GM23338 (cell line): ENCODE measurements around the gene AGAP2. TPM values are rescaled to one million over a fixed set of nuclear protein-coding genes. Genes with fewer than 3 reads are reported as not detected.

Experiments
- ATAC-seq: fragments of 200-7000 bp; cut with Tn5 transposase; 3 replicates; pipeline ENCODE4 v1.9.1; 2020
- DNase-seq: peaks from one replicate; pipeline ENCODE4 v3.0.0-alpha.2; 2015; ENCODE audit warnings: low spot score
- H2AFZ ChIP-seq: fragments of 200-600 bp; sonication (generic); 2 replicates; pipeline ENCODE4 v1.8.0; 2016; ENCODE audit warnings: antibody characterized with exemption, mild to moderate bottlenecking, moderate library complexity
- H3F3A ChIP-seq: fragments of 200-600 bp; sonication (generic); replicated peaks from 2 replicates; pipeline ENCODE4 v1.8.0; 2017; ENCODE audit warnings: antibody characterized with exemption, mixed run types, low read depth
- H3K27ac ChIP-seq: fragments of 200-600 bp; sonication (generic); 2 replicates; pipeline ENCODE4 v1.6.1; 2016; ENCODE audit warnings: low read depth
- H3K27me3 ChIP-seq: fragments of 200-600 bp; sonication (generic); 2 replicates; pipeline ENCODE4 v1.8.0; 2016; ENCODE audit warnings: mild to moderate bottlenecking, mixed run types, moderate library complexity; ENCODE audit not compliant: insufficient read depth
- H3K36me3 ChIP-seq: fragments of 200-600 bp; sonication (generic); 2 replicates; pipeline ENCODE4 v1.8.0; 2016; ENCODE audit warnings: mild to moderate bottlenecking; ENCODE audit not compliant: insufficient read depth
- H3K4me1 ChIP-seq: fragments of 200-600 bp; sonication (generic); 2 replicates; pipeline ENCODE4 v1.8.0; 2016; ENCODE audit warnings: mild to moderate bottlenecking, moderate library complexity; ENCODE audit not compliant: insufficient read depth
- H3K4me2 ChIP-seq: fragments of 200-600 bp; sonication (generic); 2 replicates; pipeline ENCODE4 v1.7.1; 2017; ENCODE audit warnings: mixed run types
- H3K4me3 ChIP-seq: fragments of 200-600 bp; sonication (generic); 2 replicates; pipeline ENCODE4 v1.6.1; 2016; ENCODE audit warnings: mixed run types
- H3K79me2 ChIP-seq: fragments of 200-600 bp; sonication (generic); replicated peaks from 2 replicates; pipeline ENCODE4 v1.8.0; 2017; ENCODE audit warnings: mild to moderate bottlenecking; ENCODE audit not compliant: insufficient read depth
- H3K9me2 ChIP-seq: fragments of 200-600 bp; sonication (generic); 2 replicates; pipeline ENCODE4 v1.8.0; 2017; ENCODE audit not compliant: insufficient read depth
- H4K20me1 ChIP-seq: fragments of 200-600 bp; sonication (generic); replicated peaks from 2 replicates; pipeline ENCODE4 v1.8.0; 2017; ENCODE audit warnings: mild to moderate bottlenecking; ENCODE audit not compliant: insufficient read depth
- H3K27ac Mint-ChIP-seq: 2 replicates; pipeline ENCODE4 v1.8.0; 2020; ENCODE audit warnings: inconsistent platforms, mild to moderate bottlenecking, moderate library complexity, mixed read lengths
- H3K27me3 Mint-ChIP-seq: 3 replicates; pipeline ENCODE4 v1.8.0; 2022; ENCODE audit warnings: low read depth, mild to moderate bottlenecking, moderate library complexity, mixed read lengths, inconsistent platforms; ENCODE audit not compliant: insufficient read depth, poor library complexity
- H3K36me3 Mint-ChIP-seq: 3 replicates; pipeline ENCODE4 v1.8.0; 2021; ENCODE audit warnings: low read depth, mild to moderate bottlenecking, inconsistent platforms, moderate library complexity, mixed read lengths
- H3K4me1 Mint-ChIP-seq: 3 replicates; pipeline ENCODE4 v1.8.0; 2020; ENCODE audit warnings: mild to moderate bottlenecking, inconsistent platforms, mixed read lengths
- H3K4me3 Mint-ChIP-seq: 3 replicates; pipeline ENCODE4 v1.8.0; 2021; ENCODE audit warnings: moderate library complexity, mild to moderate bottlenecking, inconsistent platforms, mixed read lengths
- H3K9me3 Mint-ChIP-seq: 3 replicates; pipeline ENCODE4 v1.8.0; 2020; ENCODE audit warnings: moderate library complexity, mild to moderate bottlenecking, inconsistent platforms, mixed read lengths
- EZH2 ChIP-seq: fragments of 200-600 bp; sonication (generic); IDR thresholded peaks from one replicate; pipeline ENCODE4 v1.8.0; 2017; ENCODE audit warnings: antibody characterized with exemption, mild to moderate bottlenecking, low read depth; ENCODE audit not compliant: unreplicated experiment
- EZH2phosphoT487 ChIP-seq: fragments of 200-600 bp; sonication (generic); IDR thresholded peaks from one replicate; pipeline ENCODE4 v1.8.1; 2018; ENCODE audit warnings: antibody characterized with exemption; ENCODE audit not compliant: unreplicated experiment
- POLR2AphosphoS5 ChIP-seq: IDR thresholded peaks from 2 replicates; pipeline ENCODE4 v1.6.1; 2016; ENCODE audit warnings: antibody characterized with exemption, low read depth
- STAT1 ChIP-seq: IDR thresholded peaks from one replicate; pipeline ENCODE4 v1.6.1; 2016; ENCODE audit warnings: antibody characterized with exemption; ENCODE audit not compliant: unreplicated experiment
- ZNF331 ChIP-seq: fragments of 250-450 bp; sonication (Bioruptor Pico); IDR thresholded peaks from 2 replicates; pipeline ENCODE4 v1.5.0; 2020; ENCODE audit warnings: low read depth, mild to moderate bottlenecking, moderate library complexity
- long read RNA-seq: library from polyadenylated mRNA; unstranded; transcript quantifications from one replicate; pipeline ENCODE4 v2.0.0, GENCODE V29; 2020; ENCODE audit not compliant: unreplicated experiment
- polyA plus RNA-seq: library from polyadenylated mRNA; unstranded; fragments of >200 nt; fragmentation: Nextera tagmentation; extraction: Ambion mirVana; gene quantifications from 2 replicates; pipeline ENCODE4 v1.2.1, GENCODE V29; 2016
- total RNA-seq: library from RNA; depleted of rRNA; stranded (reverse); fragments of >200 nt; shearing (Covaris generic); gene quantifications from 2 replicates; pipeline ENCODE4 v1.2.3, GENCODE V29; 2014; rRNA removed
- TF ChIP-seq, protein P1 (sequence below): fragments of 250-450 bp; sonication (Bioruptor Pico); IDR thresholded peaks from 2 replicates; pipeline ENCODE4 v1.5.0; 2020; ENCODE audit warnings: mild to moderate bottlenecking, moderate library complexity
- TF ChIP-seq, protein P2 (sequence below): IDR thresholded peaks from one replicate; pipeline ENCODE4 v1.6.1; 2018; ENCODE audit warnings: antibody characterized with exemption; ENCODE audit not compliant: unreplicated experiment
- TF ChIP-seq, protein P3 (sequence below): IDR thresholded peaks from 2 replicates; pipeline ENCODE4 v1.6.1; 2016; ENCODE audit warnings: antibody characterized with exemption

AGAP2 gene
- total RNA-seq (1.1 and 1.3 TPM in 2 replicates), polyA plus RNA-seq (0.36 and 0.38 TPM in 2 replicates)
- long read RNA-seq = 0 reads

DNA sequence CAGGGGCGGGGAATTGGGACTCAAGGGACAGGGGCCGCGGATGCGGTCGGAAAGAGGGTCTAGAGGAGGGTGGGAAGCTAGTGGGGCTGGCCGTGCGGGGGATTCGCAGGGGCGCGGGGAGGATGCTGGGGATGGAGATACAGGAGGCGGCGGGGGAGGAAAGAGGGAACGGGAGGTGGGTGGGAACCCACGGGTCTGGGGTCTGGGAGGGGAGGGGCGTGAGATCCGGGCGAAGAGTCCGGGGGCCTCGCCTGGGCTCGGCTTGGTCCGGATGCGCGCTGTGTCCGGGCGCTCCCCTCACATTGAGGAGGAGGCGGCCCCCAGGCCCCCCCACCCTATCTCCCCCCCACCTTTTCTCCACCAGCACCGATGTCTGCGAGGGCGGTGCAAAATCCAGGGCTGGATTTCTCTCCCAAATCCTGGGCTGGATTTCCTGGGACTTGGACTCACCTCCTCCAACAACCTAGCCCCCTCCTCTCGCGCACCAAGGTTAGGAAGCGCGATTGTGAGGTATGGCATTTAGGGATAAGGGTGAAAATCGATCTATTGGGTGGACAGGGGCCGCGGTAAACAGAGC, at the start of gene AGAP2:
AGAP2 (minus strand) TSS at position 82 of the 577 bp plus-strand sequence. CDS start 496 bp downstream, outside the sequence.
- Histone ChIP-seq H3F3A (peaks cover 10% of the 10 kb centered on the region), H2AFZ (peak within 1 kb of the TSS; percentile 43; the same call in 1 of the 2 replicates), H4K20me1 (no peaks in the 10 kb centered on the region), H3K27ac (no peak within 1 kb of the TSS), H3K9me2 (no peaks in the 10 kb centered on the region), H3K4me3 (peak within 1 kb of the TSS; percentile 62), H3K4me1 (peaks cover 19% of the 10 kb centered on the region), H3K4me2 (peak within 1 kb of the TSS; percentile 91), H3K36me3 (no peaks in the 10 kb centered on the region), H3K79me2 (no peaks in the 10 kb centered on the region), H3K27me3 (peaks cover 99% of the 10 kb centered on the region)
- TF ChIP-seq ZNF331 (CRISPR knock-in tag) = no peak
- TF ChIP-seq STAT1 = no peak
- TF ChIP-seq POLR2AphosphoS5 = no peak
- peak; percentile 64 for TF ChIP-seq EZH2
- TF ChIP-seq, protein P1, sequence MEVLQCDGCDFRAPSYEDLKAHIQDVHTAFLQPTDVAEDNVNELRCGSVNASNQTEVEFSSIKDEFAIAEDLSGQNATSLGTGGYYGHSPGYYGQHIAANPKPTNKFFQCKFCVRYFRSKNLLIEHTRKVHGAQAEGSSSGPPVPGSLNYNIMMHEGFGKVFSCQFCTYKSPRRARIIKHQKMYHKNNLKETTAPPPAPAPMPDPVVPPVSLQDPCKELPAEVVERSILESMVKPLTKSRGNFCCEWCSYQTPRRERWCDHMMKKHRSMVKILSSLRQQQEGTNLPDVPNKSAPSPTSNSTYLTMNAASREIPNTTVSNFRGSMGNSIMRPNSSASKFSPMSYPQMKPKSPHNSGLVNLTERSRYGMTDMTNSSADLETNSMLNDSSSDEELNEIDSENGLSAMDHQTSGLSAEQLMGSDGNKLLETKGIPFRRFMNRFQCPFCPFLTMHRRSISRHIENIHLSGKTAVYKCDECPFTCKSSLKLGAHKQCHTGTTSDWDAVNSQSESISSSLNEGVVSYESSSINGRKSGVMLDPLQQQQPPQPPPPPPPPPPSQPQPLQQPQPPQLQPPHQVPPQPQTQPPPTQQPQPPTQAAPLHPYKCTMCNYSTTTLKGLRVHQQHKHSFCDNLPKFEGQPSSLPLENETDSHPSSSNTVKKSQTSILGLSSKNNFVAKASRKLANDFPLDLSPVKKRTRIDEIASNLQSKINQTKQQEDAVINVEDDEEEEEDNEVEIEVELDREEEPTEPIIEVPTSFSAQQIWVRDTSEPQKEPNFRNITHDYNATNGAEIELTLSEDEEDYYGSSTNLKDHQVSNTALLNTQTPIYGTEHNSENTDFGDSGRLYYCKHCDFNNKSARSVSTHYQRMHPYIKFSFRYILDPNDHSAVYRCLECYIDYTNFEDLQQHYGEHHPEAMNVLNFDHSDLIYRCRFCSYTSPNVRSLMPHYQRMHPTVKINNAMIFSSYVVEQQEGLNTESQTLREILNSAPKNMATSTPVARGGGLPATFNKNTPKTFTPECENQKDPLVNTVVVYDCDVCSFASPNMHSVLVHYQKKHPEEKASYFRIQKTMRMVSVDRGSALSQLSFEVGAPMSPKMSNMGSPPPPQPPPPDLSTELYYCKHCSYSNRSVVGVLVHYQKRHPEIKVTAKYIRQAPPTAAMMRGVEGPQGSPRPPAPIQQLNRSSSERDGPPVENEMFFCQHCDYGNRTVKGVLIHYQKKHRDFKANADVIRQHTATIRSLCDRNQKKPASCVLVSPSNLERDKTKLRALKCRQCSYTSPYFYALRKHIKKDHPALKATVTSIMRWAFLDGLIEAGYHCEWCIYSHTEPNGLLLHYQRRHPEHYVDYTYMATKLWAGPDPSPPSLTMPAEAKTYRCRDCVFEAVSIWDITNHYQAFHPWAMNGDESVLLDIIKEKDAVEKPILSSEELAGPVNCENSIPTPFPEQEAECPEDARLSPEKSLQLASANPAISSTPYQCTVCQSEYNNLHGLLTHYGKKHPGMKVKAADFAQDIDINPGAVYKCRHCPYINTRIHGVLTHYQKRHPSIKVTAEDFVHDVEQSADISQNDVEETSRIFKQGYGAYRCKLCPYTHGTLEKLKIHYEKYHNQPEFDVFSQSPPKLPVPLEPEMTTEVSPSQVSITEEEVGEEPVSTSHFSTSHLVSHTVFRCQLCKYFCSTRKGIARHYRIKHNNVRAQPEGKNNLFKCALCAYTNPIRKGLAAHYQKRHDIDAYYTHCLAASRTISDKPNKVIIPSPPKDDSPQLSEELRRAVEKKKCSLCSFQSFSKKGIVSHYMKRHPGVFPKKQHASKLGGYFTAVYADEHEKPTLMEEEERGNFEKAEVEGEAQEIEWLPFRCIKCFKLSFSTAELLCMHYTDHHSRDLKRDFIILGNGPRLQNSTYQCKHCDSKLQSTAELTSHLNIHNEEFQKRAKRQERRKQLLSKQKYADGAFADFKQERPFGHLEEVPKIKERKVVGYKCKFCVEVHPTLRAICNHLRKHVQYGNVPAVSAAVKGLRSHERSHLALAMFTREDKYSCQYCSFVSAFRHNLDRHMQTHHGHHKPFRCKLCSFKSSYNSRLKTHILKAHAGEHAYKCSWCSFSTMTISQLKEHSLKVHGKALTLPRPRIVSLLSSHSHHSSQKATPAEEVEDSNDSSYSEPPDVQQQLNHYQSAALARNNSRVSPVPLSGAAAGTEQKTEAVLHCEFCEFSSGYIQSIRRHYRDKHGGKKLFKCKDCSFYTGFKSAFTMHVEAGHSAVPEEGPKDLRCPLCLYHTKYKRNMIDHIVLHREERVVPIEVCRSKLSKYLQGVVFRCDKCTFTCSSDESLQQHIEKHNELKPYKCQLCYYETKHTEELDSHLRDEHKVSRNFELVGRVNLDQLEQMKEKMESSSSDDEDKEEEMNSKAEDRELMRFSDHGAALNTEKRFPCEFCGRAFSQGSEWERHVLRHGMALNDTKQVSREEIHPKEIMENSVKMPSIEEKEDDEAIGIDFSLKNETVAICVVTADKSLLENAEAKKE (CRISPR knock-in tag) = no peak
- TF ChIP-seq, protein P2, sequence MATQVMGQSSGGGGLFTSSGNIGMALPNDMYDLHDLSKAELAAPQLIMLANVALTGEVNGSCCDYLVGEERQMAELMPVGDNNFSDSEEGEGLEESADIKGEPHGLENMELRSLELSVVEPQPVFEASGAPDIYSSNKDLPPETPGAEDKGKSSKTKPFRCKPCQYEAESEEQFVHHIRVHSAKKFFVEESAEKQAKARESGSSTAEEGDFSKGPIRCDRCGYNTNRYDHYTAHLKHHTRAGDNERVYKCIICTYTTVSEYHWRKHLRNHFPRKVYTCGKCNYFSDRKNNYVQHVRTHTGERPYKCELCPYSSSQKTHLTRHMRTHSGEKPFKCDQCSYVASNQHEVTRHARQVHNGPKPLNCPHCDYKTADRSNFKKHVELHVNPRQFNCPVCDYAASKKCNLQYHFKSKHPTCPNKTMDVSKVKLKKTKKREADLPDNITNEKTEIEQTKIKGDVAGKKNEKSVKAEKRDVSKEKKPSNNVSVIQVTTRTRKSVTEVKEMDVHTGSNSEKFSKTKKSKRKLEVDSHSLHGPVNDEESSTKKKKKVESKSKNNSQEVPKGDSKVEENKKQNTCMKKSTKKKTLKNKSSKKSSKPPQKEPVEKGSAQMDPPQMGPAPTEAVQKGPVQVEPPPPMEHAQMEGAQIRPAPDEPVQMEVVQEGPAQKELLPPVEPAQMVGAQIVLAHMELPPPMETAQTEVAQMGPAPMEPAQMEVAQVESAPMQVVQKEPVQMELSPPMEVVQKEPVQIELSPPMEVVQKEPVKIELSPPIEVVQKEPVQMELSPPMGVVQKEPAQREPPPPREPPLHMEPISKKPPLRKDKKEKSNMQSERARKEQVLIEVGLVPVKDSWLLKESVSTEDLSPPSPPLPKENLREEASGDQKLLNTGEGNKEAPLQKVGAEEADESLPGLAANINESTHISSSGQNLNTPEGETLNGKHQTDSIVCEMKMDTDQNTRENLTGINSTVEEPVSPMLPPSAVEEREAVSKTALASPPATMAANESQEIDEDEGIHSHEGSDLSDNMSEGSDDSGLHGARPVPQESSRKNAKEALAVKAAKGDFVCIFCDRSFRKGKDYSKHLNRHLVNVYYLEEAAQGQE = no peak
- TF ChIP-seq EZH2phosphoT487 = no peak
- TF ChIP-seq, protein P3, sequence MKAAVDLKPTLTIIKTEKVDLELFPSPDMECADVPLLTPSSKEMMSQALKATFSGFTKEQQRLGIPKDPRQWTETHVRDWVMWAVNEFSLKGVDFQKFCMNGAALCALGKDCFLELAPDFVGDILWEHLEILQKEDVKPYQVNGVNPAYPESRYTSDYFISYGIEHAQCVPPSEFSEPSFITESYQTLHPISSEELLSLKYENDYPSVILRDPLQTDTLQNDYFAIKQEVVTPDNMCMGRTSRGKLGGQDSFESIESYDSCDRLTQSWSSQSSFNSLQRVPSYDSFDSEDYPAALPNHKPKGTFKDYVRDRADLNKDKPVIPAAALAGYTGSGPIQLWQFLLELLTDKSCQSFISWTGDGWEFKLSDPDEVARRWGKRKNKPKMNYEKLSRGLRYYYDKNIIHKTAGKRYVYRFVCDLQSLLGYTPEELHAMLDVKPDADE = 0 out of 2 replicates have a peak, but pooled peaks have one; percentile 22
- Mint-ChIP-seq H3K4me1 (peaks cover 37% of the 10 kb centered on the region), H3K9me3 (peaks cover 2% of the 10 kb centered on the region), H3K27ac (no peak within 1 kb of the TSS), H3K4me3 (peak within 1 kb of the TSS; percentile 67), H3K36me3 (no peaks in the 10 kb centered on the region; the same call in 2 of the 3 replicates), H3K27me3 (peaks cover 80% of the 10 kb centered on the region)
- peak; percentile 92 for DNase-seq
- ATAC-seq = peak; percentile 14
